RWPE2 (cell line): ENCODE results near the gene FHL3.

Experiments
- ATAC-seq: fragments of 200-7000 bp; cut with Tn5 transposase; 3 replicates; pipeline ENCODE4 v1.9.1; 2021; ENCODE audit warnings: low read depth
- DNase-seq: peaks from one replicate; pipeline ENCODE4 v3.0.0-alpha.2; 2020; ENCODE audit warnings: low spot score
- H3K27ac ChIP-seq: fragments of 450-650 bp; 2 replicates; pipeline ENCODE4 v1.5.1; 2017; ENCODE audit warnings: mild to moderate bottlenecking; ENCODE audit not compliant: poor library complexity, severe bottlenecking
- H3K27me3 ChIP-seq: fragments of 250-450 bp; sonication (Bioruptor Pico); 2 replicates; pipeline ENCODE4 v1.5.1; 2021; ENCODE audit warnings: mild to moderate bottlenecking, moderate library complexity; ENCODE audit not compliant: insufficient read depth, poor library complexity, severe bottlenecking
- H3K36me3 ChIP-seq: fragments of 250-450 bp; sonication (Bioruptor Pico); 2 replicates; pipeline ENCODE4 v1.5.1; 2020; ENCODE audit warnings: low read depth, mild to moderate bottlenecking, moderate library complexity
- H3K4me1 ChIP-seq: fragments of 250-450 bp; sonication (Bioruptor Pico); 2 replicates; pipeline ENCODE4 v1.5.1; 2021; ENCODE audit warnings: mild to moderate bottlenecking, moderate library complexity; ENCODE audit not compliant: insufficient read depth, poor library complexity, severe bottlenecking
- H3K4me3 ChIP-seq: fragments of 250-450 bp; sonication (Bioruptor Pico); 2 replicates; pipeline ENCODE4 v1.5.1; 2021; ENCODE audit warnings: mild to moderate bottlenecking, moderate library complexity; ENCODE audit not compliant: severe bottlenecking
- H3K9me3 ChIP-seq: fragments of 250-450 bp; sonication (Bioruptor Pico); 2 replicates; pipeline ENCODE4 v1.5.1; 2021; ENCODE audit warnings: mild to moderate bottlenecking, moderate library complexity; ENCODE audit not compliant: severe bottlenecking
- CTCF ChIP-seq: fragments of 450-650 bp; IDR thresholded peaks from one replicate; pipeline ENCODE4 v1.5.1; 2017; ENCODE audit warnings: mild to moderate bottlenecking, moderate library complexity; ENCODE audit not compliant: poor library complexity, severe bottlenecking

Gene FHL3

GRCh38 chr1:38025664-38026063 lies 20.4 kb upstream of the FHL3 start:
- H3K36me3 ChIP-seq, result peaks cover 54% of the 10 kb centered on the region

GRCh38 chr1:38025233-38025632 lies 19.9 kb upstream of the FHL3 start:
- TF ChIP-seq CTCF, result no peak
- Histone ChIP-seq H3K27me3 (no peaks in the 10 kb centered on the region), H3K36me3 (peaks cover 58% of the 10 kb centered on the region), H3K9me3 (no peaks in the 10 kb centered on the region), H3K4me1 (peaks cover 42% of the 10 kb centered on the region), H3K4me3 (no peak overlapping the region), H3K27ac (peak overlapping the region; percentile 90)
- ATAC-seq (no peak), DNase-seq (no peak)

More at GRCh38 chr1:38025664-38026063, 20.4 kb upstream of the FHL3 start:
- no peak for ATAC-seq
- no peak overlapping the region for H3K4me3 ChIP-seq
- H3K27ac ChIP-seq, result peak overlapping the region; percentile 90
- H3K4me1 ChIP-seq, result peaks cover 47% of the 10 kb centered on the region
- no peak for DNase-seq
- no peak for TF ChIP-seq CTCF
- no peaks in the 10 kb centered on the region for H3K27me3 ChIP-seq
- H3K9me3 ChIP-seq, result no peaks in the 10 kb centered on the region

GRCh38 chr1:38022810-38023209 lies 17.5 kb upstream of the FHL3 start:
- Histone ChIP-seq H3K4me1 (peaks cover 18% of the 10 kb centered on the region), H3K27ac (no peak overlapping the region), H3K36me3 (peaks cover 82% of the 10 kb centered on the region), H3K9me3 (no peaks in the 10 kb centered on the region), H3K27me3 (no peaks in the 10 kb centered on the region), H3K4me3 (no peak overlapping the region)
- no peak for TF ChIP-seq CTCF
- DNase-seq, result no peak
- no peak for ATAC-seq

GRCh38 chr1:38021969-38022368 lies 16.7 kb upstream of the FHL3 start:
- Histone ChIP-seq H3K27me3 (no peaks in the 10 kb centered on the region), H3K4me3 (no peak overlapping the region), H3K9me3 (no peaks in the 10 kb centered on the region), H3K27ac (no peak overlapping the region), H3K4me1 (peaks cover 11% of the 10 kb centered on the region), H3K36me3 (peaks cover 90% of the 10 kb centered on the region)
- DNase-seq (no peak), ATAC-seq (no peak)
- TF ChIP-seq CTCF, result no peak

GRCh38 chr1:38020396-38020795 lies 15.1 kb upstream of the FHL3 start:
- no peak overlapping the region for H3K4me3 ChIP-seq
- DNase-seq, result no peak
- peaks cover 95% of the 10 kb centered on the region for H3K36me3 ChIP-seq
- no peak for TF ChIP-seq CTCF
- no peaks in the 10 kb centered on the region for H3K9me3 ChIP-seq
- H3K27ac ChIP-seq, result no peak overlapping the region
- no peaks in the 10 kb centered on the region for H3K27me3 ChIP-seq
- H3K4me1 ChIP-seq, result peaks cover 6% of the 10 kb centered on the region
- ATAC-seq, result no peak
